IPS-18c (cell line): ENCODE results near the gene ATP5F1C.
"Not testable (repeated sequence)": the region's sequence is repeated elsewhere in the genome, so short reads cannot be mapped to it uniquely, and the experiment has no call there.

Source experiments
- H3K4me3 ChIP-seq: 2 replicates; pipeline ENCODE4 v1.7.0; 2013; ENCODE audit warnings: low read depth, mild to moderate bottlenecking, low read length, moderate library complexity; ENCODE audit not compliant: insufficient read depth
- H3K9me3 ChIP-seq: one replicate; pipeline ENCODE4 v1.6.1; 2013; ENCODE audit warnings: mild to moderate bottlenecking, low read length, moderate library complexity; ENCODE audit not compliant: control insufficient read depth, insufficient read depth

Gene ATP5F1C

DNA sequence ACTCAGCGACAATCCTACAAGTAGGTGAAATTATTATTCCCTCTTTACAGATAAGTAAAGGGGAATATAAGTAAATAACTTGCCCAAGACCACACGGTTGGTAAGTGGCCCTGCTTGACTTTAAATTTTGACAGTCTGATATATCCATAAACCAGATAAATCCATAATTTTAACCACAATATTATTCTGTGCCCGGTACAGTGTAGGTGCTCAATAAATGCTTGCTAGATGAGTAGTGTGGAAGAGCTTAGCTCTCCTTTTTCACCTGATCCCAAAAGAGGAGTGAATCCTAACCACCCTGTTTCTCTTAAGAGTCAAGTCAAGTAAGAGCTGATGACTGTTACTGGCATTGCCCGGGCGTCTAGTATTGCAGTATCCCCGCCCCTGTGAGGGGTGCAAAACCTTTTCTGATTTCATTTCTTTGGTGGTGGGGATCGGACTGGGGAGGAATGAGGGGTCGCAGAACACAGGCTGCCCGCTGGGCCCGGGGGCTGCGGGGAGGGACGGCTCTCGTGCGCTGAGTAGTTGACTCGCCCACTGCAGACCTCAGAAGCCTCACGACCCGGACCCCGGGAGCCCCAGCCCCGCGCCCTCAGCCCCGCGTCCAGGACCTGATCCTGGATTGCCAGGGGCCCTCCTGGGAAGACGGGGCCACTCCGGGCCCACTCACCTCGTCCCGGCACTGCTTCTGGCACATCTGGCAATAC lies 674 bp upstream of the ATP5F1C start:
- Histone ChIP-seq H3K4me3 (peak overlapping the region; percentile 99), H3K9me3 (no peaks in the 10 kb centered on the region)

- peak overlapping the region; percentile 99 for H3K4me3 ChIP-seq
- H3K9me3 ChIP-seq: no peaks in the 10 kb centered on the region
Observed at GRCh38 chr10:7788639-7789286, 786 bp downstream of the ATP5F1C start.

- H3K4me3 ChIP-seq: peak overlapping the region; percentile 99; the same call in 1 of the 2 replicates
- no peaks in the 10 kb centered on the region for H3K9me3 ChIP-seq
Observed at GRCh38 chr10:7789390-7789789, 1.4 kb downstream of the ATP5F1C start.

DNA sequence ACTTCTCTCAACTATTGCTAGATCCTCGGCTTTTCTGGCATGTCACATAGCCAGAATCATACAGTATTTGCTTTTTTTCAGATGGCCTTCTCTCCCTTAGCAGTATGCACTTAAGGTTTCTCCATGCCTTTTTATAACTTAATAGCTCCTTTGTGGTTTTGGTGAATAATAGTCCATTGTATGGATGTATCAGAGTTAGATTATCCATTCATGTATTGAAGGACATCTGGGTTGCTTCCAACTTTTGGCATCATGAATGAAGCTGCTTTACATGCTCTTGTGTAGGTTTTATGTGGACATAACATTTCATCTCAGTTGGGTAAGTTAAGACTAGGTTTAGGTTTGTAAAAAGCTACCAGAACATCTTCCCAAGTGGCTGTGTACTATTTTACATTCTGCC lies 4.6 kb downstream of the ATP5F1C start:
- H3K4me3 ChIP-seq: no peak overlapping the region
- no peaks in the 10 kb centered on the region for H3K9me3 ChIP-seq

DNA sequence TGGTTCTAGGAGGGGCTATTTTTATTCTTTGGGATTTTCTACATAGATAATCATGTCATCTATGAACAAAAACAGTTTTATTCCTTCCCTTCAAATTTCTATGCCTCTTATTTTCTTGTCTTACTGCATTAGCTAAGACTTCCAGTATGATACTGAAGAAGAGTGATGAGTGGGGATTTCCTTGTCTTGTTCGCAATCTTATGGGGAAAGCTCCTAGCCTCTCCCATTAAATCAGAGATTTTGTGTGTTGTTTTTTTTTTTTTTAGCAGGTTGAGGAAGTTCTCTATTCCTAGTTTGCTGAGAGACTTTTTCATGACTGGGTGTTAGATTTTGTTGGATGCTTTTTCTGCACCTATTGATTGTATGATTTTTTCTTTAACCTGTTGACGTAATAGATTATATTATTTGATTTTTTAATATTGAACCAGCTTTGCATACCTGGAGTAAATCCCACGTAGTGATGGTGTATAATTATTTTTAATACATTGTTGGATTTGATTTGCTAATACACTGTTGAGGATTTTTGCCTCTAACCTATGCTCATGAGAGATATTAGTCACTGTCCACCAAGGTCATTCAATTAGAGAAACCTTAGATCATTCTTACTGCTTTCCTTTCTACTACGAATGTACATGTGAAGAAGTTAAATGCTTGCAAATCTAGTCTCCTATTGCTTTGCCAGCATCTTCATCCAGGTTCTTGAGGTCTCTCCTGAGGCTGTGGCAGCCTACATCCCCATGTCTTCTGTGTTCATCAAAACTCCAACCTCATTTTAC lies 6.5 kb downstream of the ATP5F1C start:
- no peak overlapping the region for H3K4me3 ChIP-seq

DNA sequence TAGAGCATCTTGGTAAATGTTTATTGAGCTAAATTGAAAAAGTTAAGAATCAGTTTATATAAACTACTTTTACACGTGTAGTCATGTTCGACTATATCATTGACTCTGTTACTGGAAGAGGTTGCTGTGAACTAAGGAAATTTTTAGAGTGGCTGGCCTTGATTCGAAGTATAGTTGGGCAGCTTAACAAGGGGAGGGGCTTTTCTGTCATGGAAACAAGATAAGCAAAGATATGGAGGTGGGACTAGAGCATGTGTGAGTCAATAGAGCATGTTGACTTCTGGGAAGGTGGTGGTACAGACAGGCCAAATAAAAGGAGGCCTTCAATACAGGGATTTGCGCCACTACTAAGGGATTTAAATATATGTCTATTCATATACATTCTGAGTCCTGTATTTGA lies 7.6 kb downstream of the ATP5F1C start:
- no peaks in the 10 kb centered on the region for H3K9me3 ChIP-seq
- no peak overlapping the region for H3K4me3 ChIP-seq

More for the DNA sequence above, 6.5 kb downstream of the ATP5F1C start:
- H3K9me3 ChIP-seq: no peaks in the 10 kb centered on the region

DNA sequence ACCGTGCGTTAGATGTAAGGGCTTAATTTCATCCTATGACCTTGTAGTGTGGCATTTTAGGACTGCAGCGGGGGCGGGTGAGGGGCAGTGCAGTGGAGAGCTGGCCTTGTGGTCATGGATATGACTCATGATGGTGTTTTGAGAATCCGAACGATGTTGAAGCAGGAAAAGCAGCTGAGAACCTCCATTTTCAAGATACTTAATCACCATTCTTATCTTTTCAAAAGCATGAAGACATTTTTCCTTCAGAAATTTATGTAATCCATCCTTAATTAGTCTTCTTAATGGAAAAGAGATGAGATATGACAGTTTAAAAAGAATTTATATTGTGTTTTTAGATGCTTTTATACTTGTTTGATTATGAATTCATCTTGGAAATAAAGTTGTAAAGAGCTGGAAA lies 9.6 kb downstream of the ATP5F1C start:
- Histone ChIP-seq H3K4me3 (no peak overlapping the region), H3K9me3 (no peaks in the 10 kb centered on the region)

DNA sequence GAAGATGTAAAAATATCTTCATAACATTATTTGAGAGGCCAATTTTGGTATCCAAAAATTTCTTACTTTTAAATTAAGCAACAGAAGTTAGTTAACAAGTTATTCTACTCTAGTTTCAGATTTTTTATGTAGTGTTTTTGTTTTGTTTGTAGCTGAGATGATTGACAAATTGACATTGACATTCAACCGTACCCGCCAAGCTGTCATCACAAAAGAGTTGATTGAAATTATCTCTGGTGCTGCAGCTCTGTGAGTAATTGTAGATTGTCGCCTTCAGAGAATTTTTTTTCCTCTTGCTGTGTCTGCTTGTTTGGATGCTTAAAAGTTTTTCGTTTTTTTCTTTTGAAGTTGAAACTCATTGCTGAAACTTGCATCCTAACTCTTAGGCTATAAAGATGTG lies 14.6 kb downstream of the ATP5F1C start:
- Histone ChIP-seq H3K4me3 (no peak overlapping the region), H3K9me3 (no peaks in the 10 kb centered on the region)

DNA sequence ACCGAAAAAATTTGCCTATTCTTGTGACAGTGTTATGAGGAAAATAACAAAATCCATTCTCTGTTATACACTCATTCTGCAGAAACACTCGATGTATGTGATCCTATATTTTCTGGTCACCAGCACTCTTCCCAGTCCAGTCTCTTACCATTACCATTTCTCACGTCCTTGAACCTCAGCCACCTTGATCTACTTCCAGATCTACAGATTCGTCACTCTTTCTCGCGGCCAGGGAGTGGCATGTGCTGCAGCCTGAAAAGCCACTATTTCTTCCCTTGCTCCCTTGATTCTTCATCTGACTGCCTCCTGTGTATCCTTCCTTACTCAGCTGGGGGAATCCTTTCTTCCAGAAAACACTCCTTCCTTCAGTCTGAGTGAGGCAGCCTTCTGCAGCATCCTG lies 16.2 kb downstream of the ATP5F1C start:
- Histone ChIP-seq H3K9me3 (no peaks in the 10 kb centered on the region), H3K4me3 (no peak overlapping the region)

DNA sequence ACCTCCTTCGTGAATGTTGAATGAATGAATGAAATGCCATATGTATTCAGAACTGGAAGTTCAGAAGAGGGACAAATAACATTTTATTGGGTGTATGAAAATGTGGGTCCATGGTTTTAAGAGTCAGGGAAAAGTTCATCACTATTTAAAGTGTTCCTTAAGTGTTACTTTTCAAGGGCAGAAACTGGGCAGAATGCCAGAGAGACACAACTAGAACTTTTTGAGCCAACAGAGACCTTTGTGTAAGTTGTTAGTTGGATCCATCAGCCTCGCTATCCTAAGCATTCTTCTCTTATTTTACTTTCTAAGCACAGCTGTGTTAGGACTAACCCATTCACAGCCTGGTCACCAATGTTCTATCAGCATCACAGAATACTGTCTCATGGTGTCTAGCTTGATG lies 16.8 kb downstream of the ATP5F1C start:
- no peak overlapping the region for H3K4me3 ChIP-seq
- H3K9me3 ChIP-seq: no peaks in the 10 kb centered on the region

DNA sequence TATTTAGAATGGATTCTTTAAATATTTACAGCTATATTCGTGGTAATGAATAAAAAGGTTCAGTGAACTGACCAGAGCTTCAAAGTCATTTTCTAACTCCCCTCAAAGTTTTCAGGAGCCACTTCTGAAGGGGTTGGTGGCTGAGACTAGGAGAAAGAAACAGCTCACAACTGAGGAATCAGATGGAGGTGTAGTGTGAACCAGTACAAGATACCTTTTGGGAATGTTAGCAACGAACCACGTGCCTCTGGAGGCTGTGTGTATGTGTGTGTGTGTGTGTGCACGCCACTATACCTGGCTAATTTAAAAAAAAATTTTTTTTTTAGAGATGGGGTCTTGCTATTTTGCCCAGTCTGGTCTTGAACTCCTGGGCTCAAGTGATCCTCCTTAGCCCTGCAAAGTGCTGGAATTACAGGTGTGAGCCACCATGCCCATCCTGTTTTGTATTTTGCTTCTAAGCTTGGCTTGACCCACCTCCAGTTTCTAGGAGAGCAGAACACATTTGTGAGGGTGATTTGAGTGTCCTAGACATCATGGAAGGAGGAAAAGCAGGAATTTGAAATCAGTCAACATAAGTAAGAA lies 20.8 kb downstream of the ATP5F1C start:
- no peak overlapping the region for H3K4me3 ChIP-seq
- no peaks in the 10 kb centered on the region for H3K9me3 ChIP-seq

- Histone ChIP-seq H3K9me3 (no peaks in the 10 kb centered on the region), H3K4me3 (no peak overlapping the region)
Observed at GRCh38 chr10:7810443-7810842, 22.5 kb downstream of the ATP5F1C start.

DNA sequence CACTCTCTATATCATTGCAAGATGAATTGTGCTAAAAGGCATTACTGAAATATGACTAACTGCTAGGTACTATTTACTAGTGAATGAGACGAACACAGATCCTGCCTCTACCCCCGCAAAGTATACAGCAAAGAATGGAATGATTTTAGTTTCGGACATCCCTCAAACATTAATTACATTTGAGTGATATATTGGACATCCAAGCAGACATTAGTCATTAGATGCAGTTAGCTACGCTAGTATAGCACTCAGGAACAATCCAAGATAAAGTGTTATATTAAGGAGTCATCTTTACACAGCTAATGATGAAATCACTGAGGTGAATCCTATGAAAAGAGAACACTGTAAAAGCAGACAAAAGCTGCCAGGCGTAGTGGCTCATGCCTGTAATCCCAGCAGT lies 23.0 kb downstream of the ATP5F1C start:
- Histone ChIP-seq H3K4me3 (no peak overlapping the region), H3K9me3 (no peaks in the 10 kb centered on the region)

GRCh38 chr10:7811743-7812142 lies 23.8 kb downstream of the ATP5F1C start:
- H3K4me3 ChIP-seq, H3K9me3 ChIP-seq: not testable (repeated sequence)

GRCh38 chr10:7813481-7813880 lies 25.5 kb downstream of the ATP5F1C start:
- H3K9me3 ChIP-seq: no peaks in the 10 kb centered on the region

GRCh38 chr10:7817576-7817975 lies 29.6 kb downstream of the ATP5F1C start:
- H3K4me3 ChIP-seq: peak overlapping the region; percentile 97; the same call in 1 of the 2 replicates

More at GRCh38 chr10:7813481-7813880, 25.5 kb downstream of the ATP5F1C start:
- no peak overlapping the region for H3K4me3 ChIP-seq

DNA sequence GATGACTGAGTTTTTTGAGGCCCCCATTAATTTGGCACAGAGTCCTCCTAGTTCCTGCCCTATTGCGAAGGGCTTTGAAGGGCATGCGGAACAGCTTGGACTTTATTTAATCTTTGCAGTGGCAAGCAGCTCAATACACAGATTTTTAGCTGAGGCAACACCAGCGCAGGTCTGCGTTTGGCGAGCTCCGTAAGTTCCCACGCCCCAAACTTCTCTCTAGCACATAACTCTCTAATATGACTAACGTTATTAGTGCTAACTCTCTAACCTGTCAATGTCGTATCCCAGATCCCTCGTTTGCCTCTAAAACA lies 30.0 kb downstream of the ATP5F1C start:
- Histone ChIP-seq H3K4me3 (peak overlapping the region; percentile 97), H3K9me3 (no peaks in the 10 kb centered on the region)

More at GRCh38 chr10:7817576-7817975, 29.6 kb downstream of the ATP5F1C start:
- H3K9me3 ChIP-seq: no peaks in the 10 kb centered on the region
